GM21825 (cell line): ENCODE measurements around the gene LDB2.

Experiments
- ATAC-seq: cut with Tn5 transposase; IDR thresholded peaks from one replicate; pipeline ENCODE4 v1.9.1; 2021; ENCODE audit warnings: mild to moderate bottlenecking, moderate library complexity; ENCODE audit not compliant: unreplicated experiment

The LDB2 gene

DNA sequence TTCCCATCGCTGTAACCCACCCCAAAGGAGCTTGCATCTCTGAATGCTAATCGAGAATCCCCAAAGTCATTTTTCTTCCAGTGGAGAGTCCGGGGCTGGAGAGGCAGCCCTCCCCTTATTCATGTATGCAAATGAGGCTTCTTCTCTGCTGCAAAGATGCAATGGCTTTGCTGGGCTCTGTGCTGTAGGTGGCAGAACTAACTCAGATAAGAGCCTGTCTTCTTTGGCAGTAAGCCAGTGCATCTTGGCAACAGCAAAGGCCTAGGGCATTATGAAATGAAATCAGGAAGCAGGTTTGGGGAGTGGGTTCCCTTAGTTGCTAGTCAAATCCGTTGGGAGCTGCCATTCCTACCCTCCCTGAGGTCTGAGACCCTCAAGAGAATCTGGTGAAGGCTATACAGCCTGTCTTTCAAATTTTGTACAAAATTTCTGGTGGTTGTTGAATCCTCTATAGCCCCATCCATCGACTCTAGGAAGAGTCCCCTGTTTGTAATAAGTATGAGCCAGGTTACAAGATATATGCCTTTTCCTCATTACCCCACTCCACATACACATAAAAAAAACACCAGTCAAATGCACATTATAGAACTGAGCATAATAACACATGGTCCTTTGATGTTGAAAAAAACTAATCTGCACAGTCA lies 381.5 kb downstream of the LDB2 start:
- ATAC-seq, result no peak

DNA sequence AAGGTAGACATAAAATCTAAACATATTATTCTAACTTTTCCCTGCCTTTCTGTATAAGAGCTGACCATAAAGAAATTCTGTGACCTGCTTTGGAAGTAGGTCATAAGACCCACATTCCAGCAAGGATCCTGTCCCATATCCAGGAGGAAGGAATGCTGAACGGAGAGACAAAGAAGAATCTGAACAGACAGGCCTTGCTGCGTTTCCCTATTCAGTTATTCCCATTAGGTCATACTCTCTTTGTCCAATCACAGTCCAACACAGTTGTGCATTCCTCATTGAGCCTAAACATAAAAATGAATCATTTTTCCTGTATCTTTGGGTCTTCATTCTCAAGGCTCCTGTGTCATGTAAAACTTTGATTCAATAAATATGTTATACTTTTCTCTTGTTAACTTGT lies 384.6 kb downstream of the LDB2 start:
- ATAC-seq, result no peak

DNA sequence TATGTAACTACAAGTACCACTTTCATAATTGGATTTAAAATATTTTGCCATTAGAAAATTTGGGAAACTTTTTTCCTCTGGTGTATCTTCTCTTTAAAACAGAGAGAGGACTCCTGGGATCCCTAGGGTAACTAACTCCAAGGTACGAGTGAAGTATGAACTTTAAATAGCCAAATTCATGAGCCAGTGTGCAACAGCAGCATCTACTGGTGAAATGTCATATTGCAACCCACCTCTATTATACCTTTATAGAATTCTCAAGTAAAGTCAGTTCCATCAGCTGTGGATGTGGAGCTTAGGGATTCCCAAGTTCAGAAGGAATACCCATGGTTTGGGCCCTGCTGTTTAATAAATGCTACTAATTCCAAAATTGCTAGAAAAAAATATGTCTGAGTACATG lies 389.5 kb downstream of the LDB2 start:
- ATAC-seq, result no peak

DNA sequence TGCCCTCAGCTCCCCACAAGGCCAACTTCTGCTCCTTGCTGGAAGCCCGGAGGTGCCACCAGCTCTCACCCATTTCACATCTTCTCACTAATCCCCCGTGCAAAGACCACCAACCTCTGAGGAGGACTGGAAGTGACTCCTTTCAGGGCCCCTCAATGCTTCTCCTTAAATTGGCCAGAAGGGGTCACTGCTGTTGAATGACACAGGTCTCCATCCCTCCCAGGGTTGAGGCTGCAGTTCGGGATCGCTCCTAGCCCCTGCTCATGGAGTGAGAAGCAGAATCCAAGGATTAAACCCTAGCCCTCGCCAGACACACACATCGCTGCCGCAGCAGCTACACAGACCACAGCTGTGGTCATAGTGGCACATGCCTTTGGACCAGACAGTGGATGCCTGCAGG lies 392.7 kb downstream of the LDB2 start:
- no peak for ATAC-seq

DNA sequence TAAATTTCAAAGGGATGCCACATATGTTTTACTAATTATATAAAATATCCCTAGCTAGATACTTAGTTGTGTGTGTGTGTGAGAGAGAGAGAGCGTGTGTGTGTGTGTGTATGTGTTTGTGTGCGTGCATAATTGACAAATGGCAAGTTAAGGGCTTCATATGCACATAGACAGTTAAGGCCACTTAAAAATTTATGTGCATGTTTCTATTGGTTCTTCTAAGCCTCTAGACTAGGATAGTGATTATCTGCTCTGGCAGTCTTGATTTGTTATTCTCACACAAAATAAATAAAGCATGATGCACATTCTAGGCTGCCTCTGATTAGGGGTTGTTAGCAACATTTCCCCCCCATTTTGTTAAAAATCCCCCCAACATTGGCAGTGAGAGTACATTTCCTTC lies 393.2 kb downstream of the LDB2 start:
- ATAC-seq, result no peak

DNA sequence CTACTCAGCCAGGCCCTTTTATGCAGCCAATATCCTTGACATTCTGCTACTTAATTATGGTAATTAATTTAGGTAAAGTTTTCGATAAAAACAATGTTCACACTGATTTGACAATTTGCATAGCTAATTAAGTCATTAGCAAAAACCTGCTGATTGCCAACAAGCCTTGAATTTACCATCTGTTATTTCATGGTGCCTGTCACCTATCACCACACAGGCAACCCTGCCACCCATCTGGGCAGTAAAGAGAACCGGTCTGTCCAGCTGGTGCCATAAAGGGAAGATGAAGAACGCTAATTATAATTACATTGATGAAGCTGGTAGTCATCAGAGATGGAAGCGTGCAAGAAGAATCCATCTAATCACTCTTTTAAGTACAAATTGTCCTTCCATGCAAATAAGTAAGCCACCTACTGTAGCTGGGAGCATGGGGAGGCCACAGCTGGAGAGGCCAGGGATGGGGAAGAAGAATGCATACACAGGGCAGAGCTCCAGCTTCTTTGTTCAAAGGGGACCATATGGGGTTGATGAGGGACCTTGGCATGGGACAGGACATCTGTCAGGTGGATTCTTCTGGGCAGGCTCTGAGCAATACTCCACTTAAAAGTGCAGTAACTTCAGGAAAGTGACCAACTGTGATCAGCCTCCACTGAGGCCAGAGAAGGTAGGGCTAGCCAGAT lies 394.9 kb downstream of the LDB2 start:
- ATAC-seq, result no peak

DNA sequence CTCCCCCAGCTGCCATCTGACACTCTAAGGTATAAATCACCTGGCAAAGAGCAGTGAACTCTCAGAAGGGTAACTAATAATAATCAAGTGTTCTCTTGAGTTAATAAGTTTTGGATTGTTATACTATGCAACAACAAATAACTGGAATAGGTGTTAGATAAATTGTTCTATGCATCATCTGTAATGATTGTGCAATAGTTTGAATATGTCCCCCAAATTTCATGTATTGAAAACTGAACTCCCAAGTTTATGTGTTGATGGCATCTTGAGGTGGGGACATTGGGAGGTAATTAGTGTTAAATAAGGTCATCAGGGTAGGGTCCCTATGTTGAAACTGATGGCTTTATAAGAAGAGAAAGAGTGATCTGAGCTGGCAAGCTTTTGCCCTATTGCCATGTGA lies 399.5 kb downstream of the LDB2 start:
- ATAC-seq, result no peak

DNA sequence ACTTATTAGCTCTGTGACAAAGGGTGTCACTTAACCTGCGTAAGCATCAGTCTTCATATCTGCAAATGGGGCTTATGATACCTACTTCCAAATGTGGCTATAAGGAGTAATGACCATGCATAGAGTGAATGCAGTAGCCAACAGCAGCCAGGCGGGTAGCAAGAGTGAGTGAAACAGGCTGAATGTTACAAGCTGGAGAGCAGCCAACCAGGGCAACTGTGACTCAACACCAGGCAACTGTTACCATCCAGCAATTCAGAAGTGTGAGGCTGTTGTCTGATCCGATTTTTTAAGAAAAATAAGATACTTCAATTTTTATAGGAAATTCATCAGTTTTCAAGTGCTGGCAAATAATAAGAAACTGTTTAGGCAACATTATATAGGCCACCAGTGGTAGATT lies 401.9 kb downstream of the LDB2 start:
- ATAC-seq, result no peak

DNA sequence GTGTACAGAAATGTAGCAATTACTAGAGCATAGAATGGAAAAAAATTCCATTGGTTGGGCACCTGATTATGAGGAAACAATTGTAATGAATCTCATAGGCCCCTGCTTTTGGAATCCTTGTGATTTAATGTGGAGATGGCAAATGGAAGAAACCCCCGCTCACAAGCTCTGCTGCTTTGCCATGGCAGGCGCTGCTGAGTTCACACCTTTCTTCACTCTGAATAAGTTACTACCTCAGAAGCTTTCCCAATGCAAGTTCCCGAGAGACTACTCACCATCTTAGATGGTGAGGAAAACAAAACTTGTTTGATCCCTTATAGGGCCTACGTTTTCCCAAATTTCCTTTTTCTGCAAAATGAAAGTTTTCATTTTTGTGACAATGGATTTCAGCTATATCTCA lies 405.6 kb downstream of the LDB2 start:
- ATAC-seq, result no peak

DNA sequence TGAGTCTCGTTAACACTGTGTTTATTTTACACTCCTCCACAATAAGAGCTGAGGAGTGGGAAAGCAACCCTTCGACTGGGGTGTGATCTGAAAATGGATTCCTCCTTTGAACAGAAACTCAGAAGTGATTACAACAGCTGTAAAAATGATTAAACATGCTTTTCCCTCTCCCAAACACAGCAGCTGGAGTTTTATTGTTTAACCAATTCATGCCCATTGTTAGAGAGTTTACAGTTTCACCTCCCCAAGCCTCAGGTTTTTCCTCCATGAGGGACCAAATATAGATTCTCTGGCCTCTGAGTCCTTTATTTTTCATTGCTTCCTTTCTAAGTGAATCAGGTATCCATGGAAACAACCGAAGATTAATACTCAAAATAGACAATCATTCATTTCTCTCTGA lies 409.2 kb downstream of the LDB2 start:
- ATAC-seq, result no peak

DNA sequence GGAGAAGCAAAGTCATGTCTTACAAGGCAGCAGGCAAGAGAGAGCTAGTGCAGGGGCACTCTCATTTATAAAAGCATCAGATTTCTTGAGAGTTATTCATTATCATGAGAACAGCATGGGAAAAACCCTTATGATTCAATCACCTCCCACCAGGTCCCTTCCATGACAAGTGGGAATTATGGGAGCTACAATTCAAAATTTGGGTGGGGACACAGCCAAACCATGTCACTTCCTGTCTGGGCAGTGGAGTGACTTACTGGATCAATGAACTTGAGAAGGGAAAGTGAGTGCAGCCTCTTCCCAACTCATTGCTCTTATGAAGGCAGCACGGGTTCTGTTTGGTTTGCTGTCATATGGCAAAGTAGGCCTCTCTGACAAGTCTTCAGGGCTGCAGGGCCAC lies 410.4 kb downstream of the LDB2 start:
- ATAC-seq, result no peak

DNA sequence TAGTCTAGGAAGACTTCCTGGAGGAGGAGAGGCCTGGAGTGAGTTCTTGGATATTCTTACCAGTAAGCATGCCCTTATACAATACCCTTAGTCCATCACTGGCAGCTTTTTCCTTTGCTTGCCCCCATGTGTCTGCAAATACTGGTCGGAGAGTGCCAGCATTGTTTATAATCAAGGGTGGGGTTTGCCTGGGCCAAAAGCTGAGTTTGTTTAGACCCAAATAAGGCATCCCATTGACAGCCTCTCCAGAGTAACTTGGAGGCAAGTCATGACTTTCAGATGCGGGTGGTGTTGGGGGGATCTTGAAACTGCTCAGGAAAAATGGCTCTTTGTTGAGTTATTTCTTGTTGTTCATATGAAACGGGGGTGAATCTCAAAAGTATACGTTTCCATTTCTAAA lies 413.7 kb downstream of the LDB2 start:
- ATAC-seq, result no peak

DNA sequence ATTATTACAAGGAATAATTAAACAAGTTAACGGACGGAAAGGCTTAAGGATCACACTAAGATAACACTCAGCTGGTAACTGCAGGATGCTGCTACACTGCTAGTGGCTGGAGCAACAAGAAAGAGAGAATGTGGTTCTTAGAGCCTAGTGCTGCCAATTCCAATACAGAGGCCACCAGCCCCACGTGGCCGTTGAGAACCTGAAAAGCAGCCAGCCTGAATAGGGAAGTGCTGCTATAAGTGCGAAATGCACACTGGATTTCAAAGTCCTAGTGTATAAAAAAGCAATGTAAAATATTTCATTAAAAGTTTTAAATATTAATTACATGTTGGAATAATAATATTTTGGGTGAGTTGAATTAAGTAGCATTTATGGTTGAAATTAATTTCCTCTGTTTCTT lies 414.9 kb downstream of the LDB2 start:
- no peak for ATAC-seq

DNA sequence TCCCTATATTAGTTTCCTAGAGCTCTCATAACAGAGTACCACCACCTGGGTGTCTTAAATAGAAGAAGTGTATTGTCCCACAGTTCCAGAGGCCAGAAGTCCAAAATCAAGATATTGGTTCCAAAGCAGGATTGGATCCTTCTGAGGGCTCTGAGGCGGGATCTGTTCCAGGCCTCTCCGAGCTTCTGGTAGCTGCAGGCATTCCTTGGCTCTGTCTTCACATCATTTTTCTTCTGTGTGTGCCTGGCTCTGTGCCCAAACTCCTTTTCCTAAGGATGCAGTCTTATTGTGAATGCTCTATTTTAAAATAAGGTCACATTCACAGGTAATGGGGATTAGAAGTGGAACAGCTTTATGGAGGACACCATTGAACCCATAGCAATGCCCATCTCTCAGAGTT lies 418.4 kb downstream of the LDB2 start:
- no peak for ATAC-seq

DNA sequence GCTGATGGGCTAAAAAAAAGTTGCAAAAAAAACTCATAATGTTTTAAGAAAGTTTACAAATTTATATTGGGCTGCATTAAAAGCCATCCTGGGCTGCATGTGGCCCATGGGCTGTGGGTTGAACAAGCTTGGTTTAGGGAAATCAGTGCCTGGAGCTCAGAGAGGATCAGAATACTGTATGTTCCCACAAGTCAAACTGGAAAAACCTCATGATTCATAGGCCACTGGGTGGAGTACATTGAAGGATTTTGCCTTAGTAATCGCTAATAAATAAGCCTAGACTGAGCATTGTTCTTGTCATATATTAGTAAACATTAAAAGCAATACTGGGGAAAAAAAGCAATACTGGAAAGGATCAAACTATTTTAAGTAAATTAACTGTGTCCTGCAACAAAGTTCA lies 425.9 kb downstream of the LDB2 start:
- no peak for ATAC-seq

DNA sequence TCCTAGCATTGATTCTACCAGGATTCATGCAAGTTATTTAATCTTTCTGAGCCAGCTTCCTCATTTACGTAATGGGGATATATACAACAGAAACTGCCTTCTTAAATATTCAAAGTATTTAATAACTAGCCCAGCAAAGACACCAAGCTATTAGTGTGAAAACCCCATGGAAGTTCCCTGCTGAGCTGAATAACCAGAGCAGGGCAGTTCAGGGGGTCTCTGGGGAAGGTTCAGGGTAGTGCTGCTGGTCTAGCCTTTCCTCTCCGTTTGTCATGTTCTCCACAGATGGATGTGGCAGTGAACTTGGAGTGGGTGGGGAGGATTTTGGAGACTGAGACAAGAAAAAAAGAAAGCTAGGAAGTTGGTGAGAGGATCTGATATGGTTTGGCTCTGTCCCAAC lies 431.4 kb downstream of the LDB2 start:
- ATAC-seq, result no peak

DNA sequence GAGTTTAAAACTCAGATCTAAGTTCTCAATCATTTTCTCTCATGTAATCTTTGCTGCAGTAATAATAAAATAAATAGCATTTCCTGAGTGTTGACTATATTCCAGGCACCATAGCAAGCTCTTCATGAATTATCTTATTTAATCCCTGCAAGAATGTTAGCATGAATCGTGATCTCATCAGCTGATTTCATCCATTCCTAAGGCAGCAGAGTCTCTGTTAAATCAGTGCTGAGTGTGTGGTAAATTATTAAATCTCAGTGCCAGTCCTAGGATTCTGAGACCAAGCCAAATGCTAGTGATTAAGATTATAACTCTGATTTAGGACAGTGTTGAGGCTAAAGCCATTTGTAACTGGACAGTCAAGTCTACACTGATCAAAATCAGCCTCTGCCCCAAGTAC lies 431.9 kb downstream of the LDB2 start:
- ATAC-seq, result no peak

DNA sequence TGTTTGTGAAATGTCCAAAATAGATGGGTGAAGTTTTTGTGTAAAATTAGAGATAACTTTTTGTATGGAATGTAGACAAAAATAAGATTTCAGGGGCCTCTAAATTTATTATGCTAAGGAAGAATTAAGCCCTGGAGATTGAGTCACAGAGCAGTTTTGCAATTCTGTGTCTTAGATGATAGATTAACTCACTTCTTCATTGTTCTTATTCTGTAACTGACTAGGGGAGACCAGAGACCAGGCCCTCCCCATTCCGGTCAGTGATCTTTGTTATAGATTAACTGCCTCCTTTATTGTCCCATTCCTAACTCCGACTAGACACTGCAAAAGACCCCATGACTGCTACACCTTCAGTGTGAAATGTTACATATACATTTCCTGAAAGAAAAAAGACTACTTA lies 433.8 kb downstream of the LDB2 start:
- ATAC-seq, result no peak

DNA sequence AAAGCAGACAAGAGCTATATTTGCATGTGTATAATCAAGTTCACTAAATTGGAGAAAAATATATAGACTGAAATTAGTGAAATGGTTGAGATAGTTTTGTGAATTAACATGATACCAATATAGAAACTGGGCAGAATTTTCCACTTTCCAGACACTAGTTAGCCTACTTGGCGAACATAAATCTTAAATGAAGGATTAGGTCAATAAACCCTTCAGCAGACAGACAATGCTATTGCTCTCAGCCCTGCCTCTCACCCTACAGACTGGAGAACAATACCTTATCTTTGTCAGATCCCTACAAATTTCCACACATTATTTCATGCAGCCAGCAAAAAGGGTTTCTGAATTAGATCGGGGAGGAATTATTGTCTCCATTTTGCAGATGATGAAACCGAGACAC lies 435.8 kb downstream of the LDB2 start:
- no peak for ATAC-seq

DNA sequence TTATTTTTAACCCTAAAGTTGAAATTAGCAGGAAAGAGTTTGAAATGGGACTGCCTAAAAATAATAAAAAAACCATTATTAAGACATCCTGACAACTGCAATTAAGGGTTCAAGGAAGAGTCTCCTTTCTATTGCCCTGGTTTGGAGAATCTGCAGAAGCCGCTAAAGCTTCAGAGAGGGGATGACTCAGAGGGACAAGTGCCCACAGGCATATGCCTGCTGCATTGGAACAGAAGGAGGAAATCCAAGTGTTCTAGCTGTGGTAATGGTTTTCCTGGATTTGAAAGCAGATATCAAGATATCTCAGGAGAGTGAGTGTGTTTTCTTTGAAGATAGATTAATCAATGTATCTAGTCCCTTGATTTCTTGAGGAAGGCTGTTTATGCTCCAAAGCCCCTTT lies 437.1 kb downstream of the LDB2 start:
- ATAC-seq, result no peak

DNA sequence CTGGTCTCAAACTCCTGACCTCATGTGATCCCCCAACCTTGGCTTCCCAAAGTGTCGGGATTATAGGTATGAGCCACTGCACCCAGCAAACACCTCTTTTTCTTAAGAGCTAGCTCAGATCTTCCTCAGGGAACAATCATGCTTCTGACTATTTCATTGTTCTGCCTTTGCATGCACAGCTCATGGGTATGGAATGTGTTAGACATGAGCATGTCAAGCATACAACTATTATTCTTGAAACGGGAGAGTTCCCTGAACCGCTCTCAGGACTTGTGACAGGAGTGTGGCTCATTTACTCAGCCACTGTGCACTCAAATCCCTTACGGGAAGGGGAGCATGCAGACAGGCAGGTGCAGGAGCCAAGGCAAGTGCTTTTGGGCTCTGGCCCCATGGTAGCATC lies 440.5 kb downstream of the LDB2 start:
- ATAC-seq, result no peak
